ENCODE results near the gene ZNF714.

- no peak for TF ChIP-seq CTCF (IDR thresholded peaks at IDR 0.05; ENCODE audit: low read depth, low read length)
- TF ChIP-seq EZH2phosphoT487 (IDR thresholded peaks at IDR 0.05; ENCODE audit: low read depth): no peak
Observed at GRCh38 chr19:21158523-21159135, 76.6 kb downstream of the ZNF714 start.
